HG02678 (cell line): ENCODE results near the gene PARK7.

Experiments used
- ATAC-seq: cut with Tn5 transposase; IDR thresholded peaks from one replicate; pipeline ENCODE4 v1.9.1; 2021; ENCODE audit warnings: mild to moderate bottlenecking, moderate library complexity; ENCODE audit not compliant: unreplicated experiment

Gene PARK7

DNA sequence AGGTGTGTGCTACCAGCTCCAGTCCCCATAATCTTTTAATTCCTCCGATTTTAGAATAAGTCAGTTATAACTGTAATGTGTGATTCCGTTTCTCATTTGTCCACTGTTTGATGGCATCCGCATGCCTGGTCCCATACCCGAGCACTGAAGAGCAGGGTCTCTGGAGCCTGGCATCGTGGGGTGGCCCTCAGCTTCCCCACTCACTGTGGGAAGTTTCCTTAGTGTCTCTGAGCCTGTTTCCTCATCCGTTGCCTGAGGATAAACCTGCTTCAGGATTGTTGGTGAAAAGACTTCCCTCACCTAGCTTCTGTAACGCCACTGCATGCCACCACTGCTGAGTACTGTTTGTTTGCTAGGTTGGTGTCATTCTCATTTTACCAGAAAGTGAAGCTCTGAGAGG is 19.5 kb downstream of the PARK7 start:
- no peak for ATAC-seq

DNA sequence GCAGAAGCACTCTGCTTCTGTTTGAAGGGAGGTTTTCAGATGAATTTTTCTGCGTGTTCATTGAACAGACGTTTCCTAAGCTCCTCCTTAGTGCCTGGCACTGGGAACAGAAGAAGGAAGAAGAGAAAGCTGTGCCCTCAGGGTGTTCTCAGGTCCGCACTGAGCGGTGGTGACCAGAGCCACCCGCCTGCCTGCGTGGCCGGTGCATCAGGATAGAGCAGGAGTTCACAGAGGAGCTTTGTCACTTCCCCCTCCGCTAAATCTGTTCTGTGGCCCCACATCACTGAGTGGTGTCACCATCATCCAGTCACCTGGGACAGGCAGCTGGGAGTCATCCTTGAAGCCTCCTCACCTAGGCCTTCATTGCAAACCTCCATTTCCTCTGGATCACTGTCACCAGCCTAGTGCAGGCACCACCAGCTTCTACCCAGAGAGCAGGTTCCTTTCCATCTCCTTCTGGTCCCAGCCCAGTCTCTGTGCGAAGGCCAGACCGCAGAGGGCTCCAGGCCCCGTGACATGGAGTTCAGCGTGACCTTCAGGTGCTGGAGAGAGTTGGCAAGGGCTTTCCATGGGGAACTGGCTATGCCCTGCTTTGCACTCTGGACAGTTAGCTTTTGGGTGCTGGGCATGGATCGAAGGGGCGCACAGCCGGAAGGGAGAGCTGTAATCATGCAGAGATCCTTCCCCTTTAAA is 21.7 kb downstream of the PARK7 start:
- ATAC-seq: no peak

DNA sequence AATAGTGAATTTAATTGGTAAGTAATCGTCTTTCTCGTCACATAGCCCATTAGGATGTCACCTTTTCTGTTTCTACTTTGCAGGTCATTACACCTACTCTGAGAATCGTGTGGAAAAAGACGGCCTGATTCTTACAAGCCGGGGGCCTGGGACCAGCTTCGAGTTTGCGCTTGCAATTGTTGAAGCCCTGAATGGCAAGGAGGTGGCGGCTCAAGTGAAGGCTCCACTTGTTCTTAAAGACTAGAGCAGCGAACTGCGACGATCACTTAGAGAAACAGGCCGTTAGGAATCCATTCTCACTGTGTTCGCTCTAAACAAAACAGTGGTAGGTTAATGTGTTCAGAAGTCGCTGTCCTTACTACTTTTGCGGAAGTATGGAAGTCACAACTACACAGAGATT is 23.3 kb downstream of the PARK7 start:
- no peak for ATAC-seq

DNA sequence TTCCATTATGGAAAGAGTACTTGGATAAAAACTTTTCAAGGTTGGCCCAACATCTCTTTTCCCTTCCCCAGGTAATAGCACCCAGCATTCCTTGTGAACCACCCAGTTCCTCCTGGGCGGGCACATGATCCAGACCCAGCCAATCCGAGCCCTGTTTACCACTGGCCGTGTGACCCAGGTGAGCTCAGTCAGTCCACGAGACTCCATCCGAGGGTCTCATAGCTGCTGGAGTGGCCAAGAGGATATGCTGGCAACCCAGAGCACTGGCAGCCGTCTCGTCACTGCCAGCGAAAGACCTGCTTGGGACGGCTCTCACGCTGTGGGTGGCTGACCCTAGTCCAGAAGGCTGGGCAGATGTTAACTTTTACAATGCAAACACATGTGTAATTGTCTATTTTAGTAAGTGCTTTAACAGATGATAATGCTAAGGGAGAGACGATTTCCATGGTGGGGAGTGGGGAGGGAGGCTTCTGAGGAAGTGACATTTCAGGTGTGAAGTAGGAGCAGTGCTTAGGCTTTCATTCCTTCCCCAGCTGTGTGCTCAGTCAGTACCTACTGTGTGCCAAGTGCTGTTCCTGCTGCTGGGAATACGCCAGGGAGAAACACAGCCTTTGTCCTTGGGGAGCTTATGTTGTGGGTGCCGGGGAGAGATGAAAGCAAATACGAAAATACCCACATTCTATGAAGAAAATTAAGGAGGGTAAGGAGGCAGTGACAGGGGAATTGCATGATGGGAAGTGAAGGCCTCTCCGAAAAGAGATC is 24.5 kb downstream of the PARK7 start:
- ATAC-seq: no peak

DNA sequence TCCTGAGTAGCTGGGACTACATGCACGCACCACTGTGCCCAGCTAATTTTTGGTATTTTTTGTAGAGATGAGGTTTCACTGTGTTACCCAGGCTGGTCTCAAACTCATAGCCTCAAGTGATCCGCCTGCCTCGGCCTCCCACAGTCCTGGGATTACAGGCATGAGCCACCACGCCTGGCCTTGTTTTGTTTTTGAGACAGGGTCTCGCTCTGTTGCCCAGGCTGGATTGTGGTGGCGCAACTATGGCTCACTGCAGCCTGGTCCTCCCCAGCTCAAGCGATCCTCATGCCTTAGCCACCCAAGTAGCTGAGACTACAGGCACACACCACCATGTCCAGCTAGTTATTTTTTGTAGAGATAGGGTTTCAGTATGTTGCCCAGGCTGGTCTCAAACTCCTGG is 26.0 kb downstream of the PARK7 start:
- no peak for ATAC-seq

DNA sequence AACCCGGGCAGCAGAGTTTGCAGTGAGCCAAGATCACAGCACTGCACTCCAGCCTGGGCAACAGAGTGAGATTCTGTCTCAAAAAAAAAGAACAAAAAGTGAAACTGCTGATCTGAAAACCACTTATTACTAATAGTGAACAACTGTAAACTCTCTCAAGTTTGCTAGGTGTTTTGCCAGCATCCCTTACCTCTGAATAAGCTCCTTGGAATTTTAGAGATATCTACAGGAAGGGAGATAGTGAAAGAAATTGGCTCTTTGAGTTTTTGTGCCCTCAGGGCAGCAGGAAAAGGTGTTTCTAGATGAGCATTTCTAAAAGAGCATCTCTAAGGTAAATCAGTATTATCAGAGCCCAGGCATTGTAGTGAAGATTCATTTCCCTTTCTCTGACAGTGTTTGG is 27.1 kb downstream of the PARK7 start:
- ATAC-seq: no peak

DNA sequence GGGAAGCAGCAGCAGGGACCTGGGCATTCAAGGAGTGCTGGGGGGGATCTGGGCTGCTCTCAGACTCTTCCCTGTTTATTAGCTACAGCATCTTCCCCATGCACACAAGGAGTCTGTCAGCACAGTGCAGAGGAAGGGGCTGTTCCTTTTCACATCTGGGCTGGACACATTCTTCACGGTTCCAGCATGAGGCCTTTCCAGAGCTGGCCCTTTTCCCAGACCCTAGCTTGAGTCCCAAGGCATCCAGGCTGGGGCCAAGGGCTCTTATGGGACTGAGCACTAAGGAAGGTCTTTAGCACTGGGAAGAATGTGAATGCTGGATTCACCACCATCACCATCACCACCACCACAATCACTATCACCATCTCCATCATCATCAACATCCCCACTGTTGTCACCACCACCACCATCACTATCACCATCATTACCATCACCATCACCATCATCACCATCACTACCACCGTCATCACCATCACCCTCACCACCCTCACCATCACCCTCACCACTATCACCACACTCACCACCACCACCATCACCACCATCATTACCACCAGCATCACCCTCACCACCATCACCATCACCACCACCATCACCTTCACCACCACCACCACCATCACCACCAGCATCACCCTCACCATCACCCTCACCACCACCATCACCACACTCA is 28.4 kb downstream of the PARK7 start:
- ATAC-seq: no peak

DNA sequence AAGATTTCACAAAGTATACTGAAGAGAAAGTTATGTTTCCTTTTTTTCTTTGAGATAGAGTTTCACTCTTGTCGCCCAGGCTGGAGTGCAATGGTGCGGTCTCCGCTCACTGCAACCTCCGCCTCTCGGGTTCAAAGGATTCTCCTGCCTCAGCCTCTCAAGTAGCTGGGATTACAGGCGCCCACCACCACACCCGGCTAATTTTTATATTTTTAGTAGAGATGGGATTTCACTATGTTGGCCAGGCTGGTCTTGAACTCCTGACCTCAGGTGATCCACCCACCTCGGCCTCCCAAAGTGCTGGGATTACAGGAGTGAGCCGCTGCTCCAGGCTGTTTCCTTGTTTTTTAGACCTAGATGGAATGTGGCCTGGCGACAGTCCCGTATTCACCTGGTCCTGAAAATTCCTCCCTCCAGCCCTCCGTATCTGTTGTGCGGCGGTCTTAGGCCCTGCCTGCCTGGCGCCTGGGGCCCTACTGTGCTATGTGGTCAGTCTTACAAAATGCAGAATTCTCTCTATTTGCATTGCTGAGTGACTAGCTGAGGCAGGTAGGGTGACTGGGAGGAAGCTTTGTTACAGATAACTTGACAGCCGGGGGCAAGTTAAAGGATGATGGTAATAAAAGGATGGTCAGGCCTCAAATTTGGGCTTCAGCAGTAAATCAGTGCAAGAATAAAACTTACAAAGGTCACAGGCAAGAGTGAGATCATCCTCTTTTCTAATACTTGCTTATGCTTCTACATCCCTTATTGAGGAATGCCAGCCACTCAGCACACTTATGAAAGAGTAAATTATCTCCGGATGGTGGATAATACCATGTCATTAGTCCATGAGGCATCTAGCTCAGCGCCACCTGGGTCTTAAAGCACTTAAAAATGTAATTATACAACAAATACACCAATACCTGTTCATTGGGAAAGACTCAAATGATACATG is 30.3 kb downstream of the PARK7 start:
- no peak for ATAC-seq

DNA sequence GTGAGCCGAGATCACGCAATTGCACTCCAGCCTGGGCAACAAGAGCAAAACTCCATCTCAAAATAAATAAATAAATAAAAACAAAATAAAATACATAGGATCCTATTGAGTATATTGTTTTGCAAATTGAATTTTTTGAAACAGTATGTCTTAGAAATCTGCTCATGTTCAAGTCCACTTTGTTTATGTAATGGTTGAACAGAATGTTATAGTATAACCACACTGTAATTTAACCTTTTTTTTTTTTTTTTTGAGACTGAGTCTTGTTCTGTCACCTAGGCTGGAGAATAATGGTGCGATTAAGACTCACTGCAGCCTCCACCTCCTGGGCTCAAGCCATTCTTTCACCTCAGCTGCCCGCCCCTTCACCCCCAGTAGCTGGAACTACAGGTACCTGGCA is 31.4 kb downstream of the PARK7 start:
- ATAC-seq: no peak

DNA sequence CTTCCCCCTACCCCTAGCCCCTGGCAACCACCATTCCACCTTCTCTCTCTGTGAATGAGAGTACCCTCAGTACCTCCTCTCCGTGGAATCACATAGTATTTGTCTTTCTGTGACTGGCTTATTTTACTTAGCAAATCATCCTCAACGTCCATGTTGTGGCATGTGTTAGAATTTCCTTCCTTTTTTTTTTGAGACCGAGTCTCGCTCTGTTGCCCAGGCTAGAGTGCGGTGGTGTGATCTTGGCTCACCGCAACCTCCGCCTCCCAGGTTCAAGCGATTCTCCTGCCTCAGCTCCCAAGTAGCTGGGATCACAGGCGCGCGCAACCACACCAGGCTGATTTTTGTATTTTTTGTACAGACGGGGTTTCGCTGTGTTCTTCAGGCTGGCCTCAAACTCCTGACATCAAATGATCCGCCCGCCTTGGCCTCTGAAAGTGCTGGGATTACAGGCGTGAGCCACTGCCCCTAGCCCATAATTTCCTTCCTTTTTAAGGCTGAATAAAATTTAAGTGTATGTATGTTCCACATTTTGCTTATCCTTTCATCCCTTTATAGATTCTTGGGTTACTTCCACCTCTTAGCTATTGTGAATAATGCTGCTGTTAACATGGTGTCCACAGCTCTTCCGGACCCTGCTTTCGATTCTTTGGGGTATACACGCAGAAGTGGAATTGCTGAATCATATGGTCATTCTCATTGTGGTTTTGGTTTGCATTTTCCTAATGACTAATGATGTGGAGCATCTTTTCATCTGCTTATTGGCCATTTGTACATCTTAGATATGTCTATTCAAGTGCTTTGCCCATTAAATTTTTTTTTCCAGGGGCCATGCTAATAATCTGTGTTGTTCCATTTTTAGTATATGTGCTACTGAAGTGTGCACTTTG is 32.3 kb downstream of the PARK7 start:
- peak; percentile 70 for ATAC-seq

DNA sequence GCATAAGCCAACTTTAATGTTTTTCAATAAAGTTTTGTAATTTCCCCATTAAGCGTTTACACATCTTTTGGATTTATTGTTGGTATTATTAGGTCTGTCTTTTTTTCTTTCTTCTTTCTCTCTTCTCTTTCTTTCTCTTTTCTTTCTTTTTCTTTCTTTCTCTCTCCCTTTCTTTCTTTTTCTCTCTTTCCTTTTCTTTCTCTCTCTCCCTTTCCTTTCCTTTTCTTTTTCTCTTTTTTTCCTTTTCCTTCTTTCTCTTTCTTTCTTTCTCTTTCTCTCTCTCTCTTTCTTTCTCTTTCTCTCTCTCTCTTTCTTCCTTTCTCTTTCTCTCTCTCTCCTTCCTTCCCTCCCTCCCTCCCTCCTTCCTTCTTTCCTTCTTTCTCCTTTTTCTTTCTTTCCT is 33.3 kb downstream of the PARK7 start:
- no peak for ATAC-seq

DNA sequence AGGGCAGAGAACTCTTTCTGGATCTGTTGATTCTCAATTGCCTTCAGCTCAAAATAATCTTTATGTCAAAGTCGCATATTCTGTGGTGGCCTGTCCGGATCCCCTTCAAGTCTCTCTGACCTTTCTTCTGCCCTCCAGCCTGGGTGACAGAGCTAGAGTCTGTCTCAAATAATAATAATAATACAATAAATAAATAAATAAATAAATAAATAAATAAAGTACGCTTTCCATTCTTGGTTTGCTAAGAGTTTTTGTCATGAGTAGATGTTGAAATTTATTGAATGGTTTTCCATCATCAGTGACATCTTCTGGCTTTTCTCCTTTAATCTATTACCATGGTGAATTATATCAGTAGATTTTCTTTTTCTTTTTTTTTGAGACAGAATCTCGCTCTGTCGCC is 33.9 kb downstream of the PARK7 start:
- no peak for ATAC-seq

DNA sequence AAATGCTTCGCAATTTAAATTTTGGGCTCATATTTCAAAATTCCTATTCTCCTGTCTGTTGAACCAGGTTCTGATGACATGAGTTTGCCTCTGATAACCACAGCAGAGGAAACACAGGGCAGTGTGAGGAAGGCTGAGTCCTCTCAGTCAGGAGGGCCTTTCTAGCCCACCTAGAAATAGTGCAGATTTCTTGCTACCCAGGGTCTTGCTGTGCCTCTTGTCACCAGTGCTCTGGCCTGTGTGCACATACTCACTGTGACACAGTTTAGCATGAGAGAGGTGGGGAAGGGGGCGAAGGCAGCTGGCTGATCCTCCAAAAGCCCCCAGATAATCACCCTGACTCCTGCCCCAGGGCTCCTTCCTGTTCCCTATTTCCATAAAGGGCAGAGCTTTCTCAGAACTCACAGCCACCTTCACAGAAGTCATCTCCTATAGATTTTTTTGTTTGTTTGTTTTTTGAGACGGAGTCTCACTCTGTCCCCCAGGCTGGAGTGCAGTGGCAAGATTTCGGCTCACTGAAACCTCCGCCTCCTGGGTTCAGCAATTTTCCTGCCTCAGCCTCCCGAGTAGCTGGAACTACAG is 40.9 kb downstream of the PARK7 start:
- no peak for ATAC-seq

DNA sequence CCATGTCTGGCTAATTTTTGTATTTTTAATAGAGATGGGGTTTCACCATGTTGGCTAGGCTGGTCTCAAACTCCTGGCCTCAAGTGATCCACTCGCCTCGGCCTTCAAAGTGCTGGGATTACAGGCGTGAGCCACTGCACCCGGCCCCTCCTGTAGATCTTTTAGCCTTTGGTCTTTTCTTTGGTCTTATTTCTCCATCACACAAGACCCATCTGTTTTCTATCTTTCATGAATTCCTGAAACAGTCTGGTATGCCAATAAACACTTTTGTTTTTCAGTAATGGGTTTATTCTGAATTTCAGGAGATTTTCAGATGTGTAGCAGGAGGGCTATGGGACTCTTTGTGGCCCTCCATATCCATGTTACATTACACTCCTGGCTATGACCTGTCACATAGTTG is 41.4 kb downstream of the PARK7 start:
- ATAC-seq: no peak

DNA sequence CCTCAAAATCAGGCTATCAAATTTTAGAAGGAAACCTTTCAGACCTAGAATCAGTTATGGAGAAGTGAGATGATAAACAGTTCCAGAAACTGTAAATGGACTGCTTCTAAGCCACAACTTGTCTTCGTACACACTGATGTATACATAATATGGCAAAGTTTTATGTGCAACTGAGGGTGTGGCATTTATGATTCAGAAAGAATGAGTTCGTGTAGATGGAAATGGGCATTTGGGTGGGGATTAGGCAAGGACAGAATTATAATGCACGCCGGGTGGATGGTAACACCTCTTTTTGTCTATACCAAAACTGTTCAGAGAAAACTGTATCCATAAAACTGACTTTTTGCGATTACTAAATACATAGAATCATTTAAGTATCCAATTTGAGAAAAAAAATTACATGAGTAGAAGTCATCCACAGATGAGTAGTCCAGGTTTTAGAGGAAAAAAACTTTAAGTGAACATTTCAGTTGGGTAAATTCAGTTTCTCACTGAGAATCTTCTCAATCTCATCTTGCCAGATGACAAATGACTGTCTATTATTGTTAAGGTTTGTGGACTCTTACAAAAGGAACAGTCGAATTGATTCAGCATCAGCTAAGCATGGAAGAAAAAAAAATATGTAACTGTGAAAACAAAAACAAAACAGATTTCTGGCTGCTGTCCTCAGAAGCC is 42.1 kb downstream of the PARK7 start:
- no peak for ATAC-seq

DNA sequence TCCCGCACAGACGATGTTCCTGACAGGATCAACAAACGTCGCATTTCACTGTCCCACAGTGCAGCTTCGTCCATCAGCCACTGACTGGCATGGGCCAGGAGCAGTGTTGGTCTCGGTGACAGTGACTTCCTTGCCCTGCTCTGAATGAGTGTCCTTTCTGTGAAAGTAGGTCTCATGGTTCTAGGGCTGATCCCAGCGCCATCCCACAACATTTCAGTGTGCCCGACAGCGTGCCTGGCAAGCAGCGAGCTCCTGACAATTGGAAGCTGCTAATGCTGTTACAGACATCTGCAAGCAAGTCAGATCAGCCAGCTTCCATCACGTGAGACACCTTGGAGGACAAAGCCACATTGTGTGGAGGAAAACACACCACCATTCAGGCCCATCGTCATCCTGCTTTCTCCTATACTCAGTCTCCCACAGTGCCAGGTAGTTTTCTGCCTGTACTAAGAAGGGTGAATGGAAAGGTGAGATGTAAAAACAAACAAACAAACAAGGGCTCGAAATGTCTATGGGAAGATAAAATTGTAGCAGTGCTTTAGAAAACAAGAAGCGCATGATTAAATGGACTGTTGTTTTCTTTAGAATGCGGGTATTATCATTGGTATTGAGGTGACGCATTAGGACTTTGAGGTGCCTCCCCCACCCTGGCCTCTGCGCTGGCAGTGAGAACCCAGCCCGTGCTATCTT is 42.7 kb downstream of the PARK7 start:
- ATAC-seq: no peak

DNA sequence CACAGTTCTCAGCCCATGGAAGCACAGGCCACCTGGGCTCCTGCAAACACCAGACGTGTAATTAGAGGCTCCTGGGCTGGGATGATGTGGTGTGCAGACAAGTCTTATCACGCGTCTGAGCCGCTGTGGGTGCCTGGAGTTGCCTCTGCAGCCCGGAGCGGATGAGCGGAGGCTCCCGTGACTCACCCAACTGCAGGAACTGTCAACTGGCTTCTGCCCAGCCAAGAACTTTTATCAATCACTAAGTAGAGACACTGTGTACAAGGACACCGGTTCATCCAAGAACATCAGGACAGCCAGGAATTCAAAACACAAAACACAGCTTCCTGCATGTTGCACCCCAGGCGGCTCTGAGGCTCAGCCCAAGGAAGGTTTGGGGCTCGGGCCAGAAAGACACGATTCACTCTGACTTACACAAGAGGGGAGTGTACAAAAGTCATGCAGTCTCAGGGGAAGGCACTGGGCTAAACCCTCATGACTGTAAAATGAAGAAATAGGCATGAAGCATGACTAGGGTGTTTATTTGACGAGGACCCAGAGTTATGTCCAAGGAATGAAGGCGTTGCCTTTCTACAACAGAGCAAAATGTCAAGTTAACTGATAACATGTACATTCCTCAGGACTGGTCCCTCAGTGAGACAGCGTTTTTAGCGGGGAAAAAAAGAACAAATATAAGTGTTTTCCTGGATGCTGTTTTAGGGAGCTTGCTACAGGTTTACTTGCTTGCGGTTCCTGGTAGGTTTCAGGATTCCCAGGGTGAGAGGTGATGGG is 43.5 kb downstream of the PARK7 start:
- no peak for ATAC-seq
